GM23338 (cell line): Measurements from ENCODE around the gene EPHB1. TPM values are rescaled to one million over a fixed set of nuclear protein-coding genes. Genes with fewer than 3 reads are reported as not detected.

ENCODE experiments used
- ATAC-seq: fragments of 200-7000 bp; cut with Tn5 transposase; 3 replicates; pipeline ENCODE4 v1.9.1; 2020
- DNase-seq: peaks from one replicate; pipeline ENCODE4 v3.0.0-alpha.2; 2015; ENCODE audit warnings: low spot score
- H2AFZ ChIP-seq: fragments of 200-600 bp; sonication (generic); 2 replicates; pipeline ENCODE4 v1.8.0; 2016; ENCODE audit warnings: antibody characterized with exemption, mild to moderate bottlenecking, moderate library complexity
- H3F3A ChIP-seq: fragments of 200-600 bp; sonication (generic); replicated peaks from 2 replicates; pipeline ENCODE4 v1.8.0; 2017; ENCODE audit warnings: antibody characterized with exemption, mixed run types, low read depth
- H3K27ac ChIP-seq: fragments of 200-600 bp; sonication (generic); 2 replicates; pipeline ENCODE4 v1.6.1; 2016; ENCODE audit warnings: low read depth
- H3K27me3 ChIP-seq: fragments of 200-600 bp; sonication (generic); 2 replicates; pipeline ENCODE4 v1.8.0; 2016; ENCODE audit warnings: mild to moderate bottlenecking, mixed run types, moderate library complexity; ENCODE audit not compliant: insufficient read depth
- H3K36me3 ChIP-seq: fragments of 200-600 bp; sonication (generic); 2 replicates; pipeline ENCODE4 v1.8.0; 2016; ENCODE audit warnings: mild to moderate bottlenecking; ENCODE audit not compliant: insufficient read depth
- H3K4me1 ChIP-seq: fragments of 200-600 bp; sonication (generic); 2 replicates; pipeline ENCODE4 v1.8.0; 2016; ENCODE audit warnings: mild to moderate bottlenecking, moderate library complexity; ENCODE audit not compliant: insufficient read depth
- H3K4me2 ChIP-seq: fragments of 200-600 bp; sonication (generic); 2 replicates; pipeline ENCODE4 v1.7.1; 2017; ENCODE audit warnings: mixed run types
- H3K4me3 ChIP-seq: fragments of 200-600 bp; sonication (generic); 2 replicates; pipeline ENCODE4 v1.6.1; 2016; ENCODE audit warnings: mixed run types
- H3K79me2 ChIP-seq: fragments of 200-600 bp; sonication (generic); replicated peaks from 2 replicates; pipeline ENCODE4 v1.8.0; 2017; ENCODE audit warnings: mild to moderate bottlenecking; ENCODE audit not compliant: insufficient read depth
- H3K9me2 ChIP-seq: fragments of 200-600 bp; sonication (generic); 2 replicates; pipeline ENCODE4 v1.8.0; 2017; ENCODE audit not compliant: insufficient read depth
- H4K20me1 ChIP-seq: fragments of 200-600 bp; sonication (generic); replicated peaks from 2 replicates; pipeline ENCODE4 v1.8.0; 2017; ENCODE audit warnings: mild to moderate bottlenecking; ENCODE audit not compliant: insufficient read depth
- H3K27ac Mint-ChIP-seq: 2 replicates; pipeline ENCODE4 v1.8.0; 2020; ENCODE audit warnings: inconsistent platforms, mild to moderate bottlenecking, moderate library complexity, mixed read lengths
- H3K27me3 Mint-ChIP-seq: 3 replicates; pipeline ENCODE4 v1.8.0; 2022; ENCODE audit warnings: low read depth, mild to moderate bottlenecking, moderate library complexity, mixed read lengths, inconsistent platforms; ENCODE audit not compliant: insufficient read depth, poor library complexity
- H3K36me3 Mint-ChIP-seq: 3 replicates; pipeline ENCODE4 v1.8.0; 2021; ENCODE audit warnings: low read depth, mild to moderate bottlenecking, inconsistent platforms, moderate library complexity, mixed read lengths
- H3K4me1 Mint-ChIP-seq: 3 replicates; pipeline ENCODE4 v1.8.0; 2020; ENCODE audit warnings: mild to moderate bottlenecking, inconsistent platforms, mixed read lengths
- H3K4me3 Mint-ChIP-seq: 3 replicates; pipeline ENCODE4 v1.8.0; 2021; ENCODE audit warnings: moderate library complexity, mild to moderate bottlenecking, inconsistent platforms, mixed read lengths
- H3K9me3 Mint-ChIP-seq: 3 replicates; pipeline ENCODE4 v1.8.0; 2020; ENCODE audit warnings: moderate library complexity, mild to moderate bottlenecking, inconsistent platforms, mixed read lengths
- CREB1 ChIP-seq: fragments of 250-450 bp; sonication (Bioruptor Pico); IDR thresholded peaks from 2 replicates; pipeline ENCODE4 v1.5.0; 2020; ENCODE audit warnings: low read depth, mild to moderate bottlenecking, moderate library complexity
- EZH2 ChIP-seq: fragments of 200-600 bp; sonication (generic); IDR thresholded peaks from one replicate; pipeline ENCODE4 v1.8.0; 2017; ENCODE audit warnings: antibody characterized with exemption, mild to moderate bottlenecking, low read depth; ENCODE audit not compliant: unreplicated experiment
- EZH2phosphoT487 ChIP-seq: fragments of 200-600 bp; sonication (generic); IDR thresholded peaks from one replicate; pipeline ENCODE4 v1.8.1; 2018; ENCODE audit warnings: antibody characterized with exemption; ENCODE audit not compliant: unreplicated experiment
- JUNB ChIP-seq: IDR thresholded peaks from one replicate; pipeline ENCODE4 v1.6.1; 2016; ENCODE audit warnings: antibody characterized with exemption; ENCODE audit not compliant: unreplicated experiment
- NANOG ChIP-seq: IDR thresholded peaks from 2 replicates; pipeline ENCODE4 v1.6.1; 2016; ENCODE audit warnings: antibody characterized with exemption, borderline replicate concordance
- POLR2AphosphoS5 ChIP-seq: IDR thresholded peaks from 2 replicates; pipeline ENCODE4 v1.6.1; 2016; ENCODE audit warnings: antibody characterized with exemption, low read depth
- STAT1 ChIP-seq: IDR thresholded peaks from one replicate; pipeline ENCODE4 v1.6.1; 2016; ENCODE audit warnings: antibody characterized with exemption; ENCODE audit not compliant: unreplicated experiment
- ZNF331 ChIP-seq: fragments of 250-450 bp; sonication (Bioruptor Pico); IDR thresholded peaks from 2 replicates; pipeline ENCODE4 v1.5.0; 2020; ENCODE audit warnings: low read depth, mild to moderate bottlenecking, moderate library complexity
- polyA plus RNA-seq: library from polyadenylated mRNA; unstranded; fragments of >200 nt; fragmentation: Nextera tagmentation; extraction: Ambion mirVana; gene quantifications from 2 replicates; pipeline ENCODE4 v1.2.1, GENCODE V29; 2016
- total RNA-seq: library from RNA; depleted of rRNA; stranded (reverse); fragments of >200 nt; shearing (Covaris generic); gene quantifications from 2 replicates; pipeline ENCODE4 v1.2.3, GENCODE V29; 2014
- TF ChIP-seq, protein P1 (sequence below), 2 experiments: fragments of 200-600 bp in 1 of 2; sonication (generic) in 1 of 2; conservative IDR thresholded peaks; 2 replicates each; pipeline versions ENCODE4 v1.5.1 to v1.6.1; 2016 to 2017; ENCODE audit warnings: antibody characterized with exemption in 2 of 2, low read depth in 2 of 2, mild to moderate bottlenecking in 2 of 2, moderate library complexity in 1 of 2
- TF ChIP-seq, protein P2 (sequence below): IDR thresholded peaks from 2 replicates; pipeline ENCODE4 v1.6.1; 2016; ENCODE audit warnings: antibody characterized with exemption
- TF ChIP-seq, protein P3 (sequence below): fragments of 250-450 bp; sonication (Bioruptor Pico); IDR thresholded peaks from 2 replicates; pipeline ENCODE4 v1.5.0; 2020; ENCODE audit warnings: mild to moderate bottlenecking, moderate library complexity

Gene EPHB1
- total and polyA plus RNA-seq, 2 experiments from 2014 or later, result 2.7 to 5.2 TPM

DNA sequence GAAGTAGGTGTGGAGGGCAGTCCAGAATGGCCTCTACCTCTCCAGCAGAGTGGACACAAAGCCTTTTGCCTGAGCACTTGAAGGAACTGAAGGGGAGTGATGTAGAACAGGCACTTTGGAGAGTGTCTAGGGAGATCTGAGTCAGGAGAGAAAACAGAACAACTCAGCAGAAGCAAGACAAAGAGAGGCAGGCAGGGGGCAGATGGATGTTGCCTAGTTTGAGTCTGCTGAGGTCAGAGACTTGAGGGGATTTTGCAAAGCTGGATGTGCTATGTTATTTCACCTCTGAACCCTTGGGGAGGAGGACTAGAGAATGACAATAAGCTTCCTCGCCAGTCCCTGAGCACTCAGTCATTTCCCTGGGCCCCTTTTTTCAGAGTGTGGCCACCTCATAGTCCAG lies 366.4 kb downstream of the EPHB1 start:
- H3K36me3 ChIP-seq, result no peaks in the 10 kb centered on the region
- DNase-seq (peak; percentile 13), ATAC-seq (peak; percentile 80)
- no peaks in the 10 kb centered on the region for H4K20me1 ChIP-seq
- H3K27me3 ChIP-seq, result no peaks in the 10 kb centered on the region
- H3K9me2 ChIP-seq, result no peaks in the 10 kb centered on the region
- H3K9me3 Mint-ChIP-seq, result no peaks in the 10 kb centered on the region
- peaks cover 7% of the 10 kb centered on the region for H3K4me1 ChIP-seq
- H2AFZ ChIP-seq, result no peak overlapping the region
- H3K27ac Mint-ChIP-seq, result no peak overlapping the region
- no peak for TF ChIP-seq NANOG
- no peak for TF ChIP-seq JUNB
- TF ChIP-seq, protein P1, sequence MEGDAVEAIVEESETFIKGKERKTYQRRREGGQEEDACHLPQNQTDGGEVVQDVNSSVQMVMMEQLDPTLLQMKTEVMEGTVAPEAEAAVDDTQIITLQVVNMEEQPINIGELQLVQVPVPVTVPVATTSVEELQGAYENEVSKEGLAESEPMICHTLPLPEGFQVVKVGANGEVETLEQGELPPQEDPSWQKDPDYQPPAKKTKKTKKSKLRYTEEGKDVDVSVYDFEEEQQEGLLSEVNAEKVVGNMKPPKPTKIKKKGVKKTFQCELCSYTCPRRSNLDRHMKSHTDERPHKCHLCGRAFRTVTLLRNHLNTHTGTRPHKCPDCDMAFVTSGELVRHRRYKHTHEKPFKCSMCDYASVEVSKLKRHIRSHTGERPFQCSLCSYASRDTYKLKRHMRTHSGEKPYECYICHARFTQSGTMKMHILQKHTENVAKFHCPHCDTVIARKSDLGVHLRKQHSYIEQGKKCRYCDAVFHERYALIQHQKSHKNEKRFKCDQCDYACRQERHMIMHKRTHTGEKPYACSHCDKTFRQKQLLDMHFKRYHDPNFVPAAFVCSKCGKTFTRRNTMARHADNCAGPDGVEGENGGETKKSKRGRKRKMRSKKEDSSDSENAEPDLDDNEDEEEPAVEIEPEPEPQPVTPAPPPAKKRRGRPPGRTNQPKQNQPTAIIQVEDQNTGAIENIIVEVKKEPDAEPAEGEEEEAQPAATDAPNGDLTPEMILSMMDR (conservative IDR thresholded peaks at IDR 0.05; ENCODE audit: low read depth in 2 of 2), result peak in 1 of 2 experiments; percentile 35; a peak in 2 of 4 replicates
- no peak overlapping the region for H3K4me3 ChIP-seq
- no peak overlapping the region for H3K4me3 Mint-ChIP-seq
- no peaks in the 10 kb centered on the region for H3F3A ChIP-seq
- H3K36me3 Mint-ChIP-seq, result no peaks in the 10 kb centered on the region
- peaks cover 5% of the 10 kb centered on the region for H3K27me3 Mint-ChIP-seq
- H3K4me1 Mint-ChIP-seq, result peaks cover 21% of the 10 kb centered on the region
- H3K4me2 ChIP-seq, result no peak overlapping the region
- H3K27ac ChIP-seq, result no peak overlapping the region
- H3K79me2 ChIP-seq, result no peaks in the 10 kb centered on the region

DNA sequence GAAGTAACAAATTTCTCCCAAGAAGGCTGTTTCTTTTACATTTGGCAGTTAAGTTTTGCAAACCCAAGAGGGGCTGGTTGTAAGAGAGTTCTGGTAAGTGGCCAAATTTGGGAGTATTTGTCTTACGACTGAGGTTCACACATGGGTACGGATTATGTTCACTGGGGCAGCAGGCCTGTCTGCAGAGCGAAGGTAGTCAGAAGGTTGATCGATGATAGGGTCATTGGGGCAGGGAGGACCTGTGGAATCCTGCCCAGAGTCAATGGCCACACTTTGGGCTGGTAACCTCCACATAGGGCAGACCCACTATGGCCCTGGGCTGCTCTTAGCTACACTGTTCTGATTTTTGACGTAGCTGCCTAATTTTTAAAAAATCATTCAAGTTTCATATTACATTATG lies 368.6 kb downstream of the EPHB1 start:
- H3K4me3 Mint-ChIP-seq, result no peak overlapping the region
- peaks cover 7% of the 10 kb centered on the region for H3K4me1 ChIP-seq
- no peak overlapping the region for H3K4me2 ChIP-seq
- H3K27ac Mint-ChIP-seq, result no peak overlapping the region
- no peak overlapping the region for H3K4me3 ChIP-seq
- H3K27me3 Mint-ChIP-seq, result peaks cover 5% of the 10 kb centered on the region
- no peaks in the 10 kb centered on the region for H3K36me3 Mint-ChIP-seq
- no peaks in the 10 kb centered on the region for H3K27me3 ChIP-seq
- DNase-seq (no peak), ATAC-seq (no peak)
- H3K4me1 Mint-ChIP-seq, result peaks cover 31% of the 10 kb centered on the region
- H4K20me1 ChIP-seq, result no peaks in the 10 kb centered on the region
- H3F3A ChIP-seq, result no peaks in the 10 kb centered on the region
- H3K27ac ChIP-seq, result no peak overlapping the region
- H3K36me3 ChIP-seq, result no peaks in the 10 kb centered on the region
- H3K79me2 ChIP-seq, result no peaks in the 10 kb centered on the region
- H3K9me3 Mint-ChIP-seq, result no peaks in the 10 kb centered on the region
- H2AFZ ChIP-seq, result no peak overlapping the region
- no peaks in the 10 kb centered on the region for H3K9me2 ChIP-seq
- TF ChIP-seq EZH2, result no peak
- no peak for TF ChIP-seq NANOG
- TF ChIP-seq, protein P2, sequence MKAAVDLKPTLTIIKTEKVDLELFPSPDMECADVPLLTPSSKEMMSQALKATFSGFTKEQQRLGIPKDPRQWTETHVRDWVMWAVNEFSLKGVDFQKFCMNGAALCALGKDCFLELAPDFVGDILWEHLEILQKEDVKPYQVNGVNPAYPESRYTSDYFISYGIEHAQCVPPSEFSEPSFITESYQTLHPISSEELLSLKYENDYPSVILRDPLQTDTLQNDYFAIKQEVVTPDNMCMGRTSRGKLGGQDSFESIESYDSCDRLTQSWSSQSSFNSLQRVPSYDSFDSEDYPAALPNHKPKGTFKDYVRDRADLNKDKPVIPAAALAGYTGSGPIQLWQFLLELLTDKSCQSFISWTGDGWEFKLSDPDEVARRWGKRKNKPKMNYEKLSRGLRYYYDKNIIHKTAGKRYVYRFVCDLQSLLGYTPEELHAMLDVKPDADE, result no peak
- TF ChIP-seq CREB1, result no peak
- no peak for TF ChIP-seq EZH2phosphoT487
- TF ChIP-seq POLR2AphosphoS5, result no peak
- TF ChIP-seq, protein P3, sequence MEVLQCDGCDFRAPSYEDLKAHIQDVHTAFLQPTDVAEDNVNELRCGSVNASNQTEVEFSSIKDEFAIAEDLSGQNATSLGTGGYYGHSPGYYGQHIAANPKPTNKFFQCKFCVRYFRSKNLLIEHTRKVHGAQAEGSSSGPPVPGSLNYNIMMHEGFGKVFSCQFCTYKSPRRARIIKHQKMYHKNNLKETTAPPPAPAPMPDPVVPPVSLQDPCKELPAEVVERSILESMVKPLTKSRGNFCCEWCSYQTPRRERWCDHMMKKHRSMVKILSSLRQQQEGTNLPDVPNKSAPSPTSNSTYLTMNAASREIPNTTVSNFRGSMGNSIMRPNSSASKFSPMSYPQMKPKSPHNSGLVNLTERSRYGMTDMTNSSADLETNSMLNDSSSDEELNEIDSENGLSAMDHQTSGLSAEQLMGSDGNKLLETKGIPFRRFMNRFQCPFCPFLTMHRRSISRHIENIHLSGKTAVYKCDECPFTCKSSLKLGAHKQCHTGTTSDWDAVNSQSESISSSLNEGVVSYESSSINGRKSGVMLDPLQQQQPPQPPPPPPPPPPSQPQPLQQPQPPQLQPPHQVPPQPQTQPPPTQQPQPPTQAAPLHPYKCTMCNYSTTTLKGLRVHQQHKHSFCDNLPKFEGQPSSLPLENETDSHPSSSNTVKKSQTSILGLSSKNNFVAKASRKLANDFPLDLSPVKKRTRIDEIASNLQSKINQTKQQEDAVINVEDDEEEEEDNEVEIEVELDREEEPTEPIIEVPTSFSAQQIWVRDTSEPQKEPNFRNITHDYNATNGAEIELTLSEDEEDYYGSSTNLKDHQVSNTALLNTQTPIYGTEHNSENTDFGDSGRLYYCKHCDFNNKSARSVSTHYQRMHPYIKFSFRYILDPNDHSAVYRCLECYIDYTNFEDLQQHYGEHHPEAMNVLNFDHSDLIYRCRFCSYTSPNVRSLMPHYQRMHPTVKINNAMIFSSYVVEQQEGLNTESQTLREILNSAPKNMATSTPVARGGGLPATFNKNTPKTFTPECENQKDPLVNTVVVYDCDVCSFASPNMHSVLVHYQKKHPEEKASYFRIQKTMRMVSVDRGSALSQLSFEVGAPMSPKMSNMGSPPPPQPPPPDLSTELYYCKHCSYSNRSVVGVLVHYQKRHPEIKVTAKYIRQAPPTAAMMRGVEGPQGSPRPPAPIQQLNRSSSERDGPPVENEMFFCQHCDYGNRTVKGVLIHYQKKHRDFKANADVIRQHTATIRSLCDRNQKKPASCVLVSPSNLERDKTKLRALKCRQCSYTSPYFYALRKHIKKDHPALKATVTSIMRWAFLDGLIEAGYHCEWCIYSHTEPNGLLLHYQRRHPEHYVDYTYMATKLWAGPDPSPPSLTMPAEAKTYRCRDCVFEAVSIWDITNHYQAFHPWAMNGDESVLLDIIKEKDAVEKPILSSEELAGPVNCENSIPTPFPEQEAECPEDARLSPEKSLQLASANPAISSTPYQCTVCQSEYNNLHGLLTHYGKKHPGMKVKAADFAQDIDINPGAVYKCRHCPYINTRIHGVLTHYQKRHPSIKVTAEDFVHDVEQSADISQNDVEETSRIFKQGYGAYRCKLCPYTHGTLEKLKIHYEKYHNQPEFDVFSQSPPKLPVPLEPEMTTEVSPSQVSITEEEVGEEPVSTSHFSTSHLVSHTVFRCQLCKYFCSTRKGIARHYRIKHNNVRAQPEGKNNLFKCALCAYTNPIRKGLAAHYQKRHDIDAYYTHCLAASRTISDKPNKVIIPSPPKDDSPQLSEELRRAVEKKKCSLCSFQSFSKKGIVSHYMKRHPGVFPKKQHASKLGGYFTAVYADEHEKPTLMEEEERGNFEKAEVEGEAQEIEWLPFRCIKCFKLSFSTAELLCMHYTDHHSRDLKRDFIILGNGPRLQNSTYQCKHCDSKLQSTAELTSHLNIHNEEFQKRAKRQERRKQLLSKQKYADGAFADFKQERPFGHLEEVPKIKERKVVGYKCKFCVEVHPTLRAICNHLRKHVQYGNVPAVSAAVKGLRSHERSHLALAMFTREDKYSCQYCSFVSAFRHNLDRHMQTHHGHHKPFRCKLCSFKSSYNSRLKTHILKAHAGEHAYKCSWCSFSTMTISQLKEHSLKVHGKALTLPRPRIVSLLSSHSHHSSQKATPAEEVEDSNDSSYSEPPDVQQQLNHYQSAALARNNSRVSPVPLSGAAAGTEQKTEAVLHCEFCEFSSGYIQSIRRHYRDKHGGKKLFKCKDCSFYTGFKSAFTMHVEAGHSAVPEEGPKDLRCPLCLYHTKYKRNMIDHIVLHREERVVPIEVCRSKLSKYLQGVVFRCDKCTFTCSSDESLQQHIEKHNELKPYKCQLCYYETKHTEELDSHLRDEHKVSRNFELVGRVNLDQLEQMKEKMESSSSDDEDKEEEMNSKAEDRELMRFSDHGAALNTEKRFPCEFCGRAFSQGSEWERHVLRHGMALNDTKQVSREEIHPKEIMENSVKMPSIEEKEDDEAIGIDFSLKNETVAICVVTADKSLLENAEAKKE, result no peak
- TF ChIP-seq, protein P1 (conservative IDR thresholded peaks at IDR 0.05; ENCODE audit: low read depth in 2 of 2), result no peak
- no peak for TF ChIP-seq STAT1
- TF ChIP-seq JUNB, result no peak
- TF ChIP-seq ZNF331, result no peak
